Activated CD8-positive, alpha-beta T cell treated with anti-CD3 and anti-CD28 coated beads, Interleukin-2, amount 10 ng/mL, durations not matched to agents 7 days and 5 days (primary cell): ENCODE results near the gene CA7. TPM values are rescaled to one million over a fixed set of nuclear protein-coding genes. Genes with fewer than 3 reads are reported as not detected.
"Not testable (repeated sequence)": the region's sequence is repeated elsewhere in the genome, so short reads cannot be mapped to it uniquely, and the experiment has no call there.

ENCODE experiments used
- ATAC-seq: fragments of 150-1000 bp; cut with Tn5 transposase; one replicate; pipeline ENCODE4 v1.10.0; 2021; ENCODE audit warnings: moderate library complexity
- CTCF ChIA-PET: fragments of 350-600 bp; sonication (Branson Sonifier 250); formaldehyde crosslinking; loops from one replicate; lab custom pipeline; 2021; ENCODE audit warnings: antibody characterized with exemption; lab: Charles Lee
- POLR2A ChIA-PET: fragments of 350-600 bp; sonication (Branson Sonifier 250); formaldehyde crosslinking; loops from one replicate; lab custom pipeline; 2021; ENCODE audit warnings: antibody characterized with exemption; lab: Charles Lee
- DNase-seq: peaks from one replicate; pipeline ENCODE4 v3.0.0-alpha.2; 2020
- H3K27ac Mint-ChIP-seq: one replicate; pipeline ENCODE4 v1.8.0; 2021; ENCODE audit warnings: mild to moderate bottlenecking, mixed read lengths
- H3K27me3 Mint-ChIP-seq: one replicate; pipeline ENCODE4 v1.8.0; 2021; ENCODE audit warnings: low read depth, mixed read lengths
- H3K36me3 Mint-ChIP-seq: one replicate; pipeline ENCODE4 v1.8.0; 2021; ENCODE audit warnings: low read depth, mixed read lengths
- H3K4me1 Mint-ChIP-seq: one replicate; pipeline ENCODE4 v1.8.0; 2021; ENCODE audit warnings: low read depth, mixed read lengths
- H3K4me3 Mint-ChIP-seq: one replicate; pipeline ENCODE4 v1.8.0; 2021; ENCODE audit warnings: mild to moderate bottlenecking, mixed read lengths
- H3K9me3 Mint-ChIP-seq: one replicate; pipeline ENCODE4 v1.8.0; 2022; ENCODE audit warnings: mixed read lengths; ENCODE audit not compliant: insufficient read depth
- total RNA-seq, 2 experiments: library from RNA; stranded (reverse); gene quantifications; one replicate each; pipeline ENCODE4 v1.2.3, GENCODE V29; 2021

CA7 gene
- total RNA-seq, 2 experiments from 2014 or later: not detected

DNA sequence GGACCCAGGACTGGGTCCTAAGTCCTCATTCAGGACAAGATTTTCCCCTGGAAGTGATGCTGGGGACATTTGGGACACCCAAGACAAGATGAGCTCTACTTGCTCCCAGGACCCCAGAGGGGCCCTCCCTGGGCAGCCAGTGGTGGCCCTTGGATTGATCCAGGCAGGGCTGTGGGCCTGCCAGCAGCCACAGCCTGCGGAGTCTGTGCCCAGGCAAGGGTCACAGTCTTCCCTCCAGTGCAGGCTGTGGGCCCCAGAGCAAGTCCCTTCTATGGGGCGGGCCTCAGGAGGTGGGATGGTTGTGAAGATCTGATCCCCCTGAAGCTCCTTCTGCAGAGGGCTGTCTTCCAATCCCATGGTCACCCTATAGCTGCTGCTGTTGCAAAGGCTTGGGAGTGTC, 12.6 kb downstream of the CA7 start:
- Mint-ChIP-seq H3K36me3 (no peaks in the 10 kb centered on the region), H3K9me3 (no peaks in the 10 kb centered on the region), H3K27me3 (no peaks in the 10 kb centered on the region), H3K4me3 (no peak overlapping the region), H3K27ac (no peak overlapping the region), H3K4me1 (peaks cover 6% of the 10 kb centered on the region)
- CTCF ChIA-PET: interaction anchor here (0.7 to 3.7 kb wide), 4 partner anchors 11 to 26 kb away, joined by 3 to 22 read pairs (median 10); partner anchors contain the start of gene NAE1
- POLR2A ChIA-PET: no interaction called here
- DNase-seq: no peak
- no peak for ATAC-seq

DNA sequence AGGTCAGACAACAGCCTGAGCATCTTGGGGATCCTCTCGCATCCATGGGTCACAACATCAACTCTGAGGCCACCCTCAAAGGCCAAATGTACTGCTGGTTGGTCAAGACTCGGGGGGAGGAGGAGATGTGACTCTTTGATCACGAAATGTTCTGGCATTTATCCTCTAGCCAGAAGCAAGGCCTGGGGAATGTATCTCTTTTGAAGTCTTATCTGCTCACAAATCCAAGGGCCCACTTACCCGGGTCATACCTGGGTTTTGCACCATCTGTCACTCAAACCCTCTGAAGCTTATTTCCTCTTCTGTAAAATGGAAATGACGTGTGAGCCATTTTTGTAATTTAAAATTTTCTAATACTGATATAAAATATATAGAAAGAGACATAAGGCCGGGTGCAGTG, 13.2 kb downstream of the CA7 start:
- Mint-ChIP-seq H3K27me3 (no peaks in the 10 kb centered on the region), H3K4me3 (no peak overlapping the region), H3K27ac (no peak overlapping the region), H3K4me1 (peaks cover 5% of the 10 kb centered on the region), H3K9me3 (no peaks in the 10 kb centered on the region), H3K36me3 (no peaks in the 10 kb centered on the region)
- ATAC-seq (no peak), DNase-seq (no peak)
- ChIA-PET POLR2A (no interaction called here), CTCF (interaction anchor here (2.0 to 3.7 kb wide), 3 partner anchors 10 to 27 kb away, joined by 7 to 22 read pairs (median 14); partner anchors contain the start of gene NAE1)

DNA sequence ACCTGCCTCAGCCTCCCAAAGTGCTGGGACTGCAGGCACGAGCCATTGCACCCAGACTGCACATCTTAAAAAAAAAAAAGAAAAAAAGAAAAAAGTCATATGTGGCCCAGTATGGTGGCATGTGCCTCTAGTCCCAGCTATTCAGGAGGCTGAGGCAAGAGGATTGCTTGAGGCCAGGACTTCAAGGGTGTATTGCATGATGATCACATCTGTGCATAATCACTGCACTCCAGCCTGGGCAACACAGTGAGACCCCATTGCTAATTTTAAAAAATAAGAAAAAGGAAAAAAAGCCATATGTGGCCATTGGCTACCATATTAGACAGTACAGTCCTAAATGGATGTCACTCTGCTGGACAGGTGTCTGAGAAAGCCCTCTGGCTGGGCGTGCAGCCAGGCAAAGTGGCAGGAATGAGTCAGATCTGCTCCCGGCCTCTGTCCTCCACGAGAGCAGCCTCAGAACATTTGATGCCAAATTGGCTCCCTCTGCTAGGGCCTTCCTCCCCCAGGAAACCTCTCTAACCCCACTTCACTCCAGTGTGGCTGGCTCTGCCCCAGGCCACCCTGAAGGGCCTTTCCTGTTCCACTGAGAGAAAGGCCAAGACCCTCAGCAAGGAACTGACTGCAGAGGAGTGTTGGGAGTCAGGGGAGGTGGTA, 14.7 kb downstream of the CA7 start:
- Mint-ChIP-seq H3K9me3 (no peaks in the 10 kb centered on the region), H3K36me3 (no peaks in the 10 kb centered on the region), H3K4me3 (no peak overlapping the region), H3K27me3 (no peaks in the 10 kb centered on the region), H3K27ac (no peak overlapping the region), H3K4me1 (no peaks in the 10 kb centered on the region)
- DNase-seq (no peak), ATAC-seq (no peak)
- ChIA-PET POLR2A (no interaction called here), CTCF (interaction anchor here (2.1 to 3.7 kb wide), 2 partner anchors 9 to 28 kb away, joined by 13 to 22 read pairs; partner anchors contain the start of gene NAE1)

DNA sequence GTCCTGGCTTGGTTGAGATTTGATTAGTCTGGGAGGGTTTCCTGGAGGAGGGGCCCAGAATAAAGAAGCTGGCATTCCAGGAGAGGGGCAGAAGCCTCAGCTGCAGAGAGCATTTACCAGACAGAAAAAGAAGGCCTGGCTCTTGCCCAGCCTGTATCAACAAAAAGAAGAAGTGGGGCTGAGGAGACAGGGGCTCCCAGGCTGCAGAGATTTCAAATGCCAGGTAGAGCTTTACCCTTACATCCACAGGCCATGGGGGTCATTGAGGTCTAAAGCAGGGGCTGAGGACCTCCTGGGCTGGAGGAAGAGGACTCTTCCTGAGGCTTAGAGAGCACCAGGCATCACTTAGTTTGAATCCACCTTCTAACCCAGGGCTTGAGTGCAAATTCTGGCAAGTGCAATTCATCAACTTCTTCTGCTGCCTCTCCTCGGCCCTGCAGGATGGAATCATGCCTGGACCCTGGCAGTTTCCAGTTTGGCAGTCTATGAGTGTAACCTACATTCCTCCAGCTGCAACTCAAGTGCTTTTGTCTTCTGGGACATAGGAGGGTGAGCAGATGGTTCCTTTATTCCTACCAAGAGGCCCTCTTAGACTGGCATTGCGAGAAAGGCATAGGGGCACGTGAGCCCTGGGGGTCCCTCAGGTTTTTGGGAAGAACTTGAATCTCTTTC, 15.3 kb downstream of the CA7 start:
- ATAC-seq (no peak), DNase-seq (no peak)
- H3K36me3 Mint-ChIP-seq: no peaks in the 10 kb centered on the region
- ChIA-PET CTCF (interaction anchor here (1.2 to 2.1 kb wide), 3 partner anchors 9 to 29 kb away, joined by 4 to 13 read pairs (median 6); partner anchors contain the start of genes NAE1 and PDP2), POLR2A (no interaction called here)
- no peak overlapping the region for H3K27ac Mint-ChIP-seq
- no peaks in the 10 kb centered on the region for H3K27me3 Mint-ChIP-seq
- no peaks in the 10 kb centered on the region for H3K4me1 Mint-ChIP-seq
- H3K9me3 Mint-ChIP-seq: no peaks in the 10 kb centered on the region
- no peak overlapping the region for H3K4me3 Mint-ChIP-seq

DNA sequence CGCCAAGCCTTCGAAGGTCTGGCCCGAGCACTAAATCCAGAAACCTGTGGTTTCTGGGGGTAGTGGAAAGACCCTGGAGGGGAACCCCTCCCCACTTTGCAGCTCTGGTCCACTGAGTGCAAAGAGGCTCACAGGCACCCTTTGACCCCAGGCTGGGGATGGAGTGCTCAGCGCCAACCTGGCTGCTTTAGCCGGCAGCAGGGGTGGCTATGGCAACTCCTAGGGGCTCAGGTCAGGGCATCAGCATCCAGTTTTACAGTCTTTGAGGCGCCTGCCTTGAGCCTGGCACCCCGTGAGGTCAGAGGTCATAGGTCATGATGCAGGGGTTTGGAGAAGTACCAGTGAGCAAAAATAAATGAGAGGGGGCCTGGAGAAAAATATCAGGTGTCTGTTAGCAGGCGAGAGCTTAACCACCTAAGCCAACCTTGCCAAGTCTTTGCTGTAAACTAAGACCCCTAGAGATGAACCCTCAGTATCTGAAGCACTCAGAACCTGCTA, 17.9 kb downstream of the CA7 start:
- H3K36me3 Mint-ChIP-seq: no peaks in the 10 kb centered on the region
- ATAC-seq (no peak), DNase-seq (no peak)
- no peaks in the 10 kb centered on the region for H3K9me3 Mint-ChIP-seq
- no peak overlapping the region for H3K27ac Mint-ChIP-seq
- H3K4me3 Mint-ChIP-seq: no peak overlapping the region
- H3K27me3 Mint-ChIP-seq: no peaks in the 10 kb centered on the region
- CTCF ChIA-PET: interaction anchor here (1.4 to 1.8 kb wide), 3 partner anchors 11 to 31 kb away, joined by 4 to 13 read pairs (median 7); partner anchors contain the start of gene NAE1
- H3K4me1 Mint-ChIP-seq: no peaks in the 10 kb centered on the region
- POLR2A ChIA-PET: no interaction called here

DNA sequence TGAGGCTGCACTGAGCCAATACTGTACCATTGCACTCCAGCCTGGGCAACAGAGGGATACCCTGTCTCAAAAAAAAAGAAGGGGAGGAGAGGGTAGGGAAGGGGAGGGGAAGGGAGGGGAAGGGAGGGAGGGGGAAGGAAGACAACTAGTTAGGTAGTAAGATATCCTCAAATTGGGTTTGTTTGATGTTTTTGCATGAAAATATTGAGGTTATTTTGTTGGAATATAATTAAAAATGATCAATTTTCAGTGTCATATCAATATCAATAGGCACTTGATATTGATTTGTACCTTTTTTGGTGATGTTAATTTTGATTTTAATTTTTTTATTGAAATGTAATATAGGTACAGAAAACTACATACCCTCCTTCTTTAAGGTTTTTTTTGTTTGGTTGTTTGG, 19.5 kb downstream of the CA7 start:
- ChIA-PET POLR2A (no interaction called here), CTCF (interaction anchor here (1.2 to 1.4 kb wide), 2 partner anchors 22 to 33 kb away, joined by 3 to 4 read pairs; partner anchors contain the start of gene NAE1)
- Mint-ChIP-seq H3K4me3 (no peak overlapping the region), H3K27me3 (no peaks in the 10 kb centered on the region), H3K36me3 (no peaks in the 10 kb centered on the region), H3K4me1 (peaks cover 4% of the 10 kb centered on the region), H3K9me3 (no peaks in the 10 kb centered on the region), H3K27ac (no peak overlapping the region)
- ATAC-seq (no peak), DNase-seq (no peak)

DNA sequence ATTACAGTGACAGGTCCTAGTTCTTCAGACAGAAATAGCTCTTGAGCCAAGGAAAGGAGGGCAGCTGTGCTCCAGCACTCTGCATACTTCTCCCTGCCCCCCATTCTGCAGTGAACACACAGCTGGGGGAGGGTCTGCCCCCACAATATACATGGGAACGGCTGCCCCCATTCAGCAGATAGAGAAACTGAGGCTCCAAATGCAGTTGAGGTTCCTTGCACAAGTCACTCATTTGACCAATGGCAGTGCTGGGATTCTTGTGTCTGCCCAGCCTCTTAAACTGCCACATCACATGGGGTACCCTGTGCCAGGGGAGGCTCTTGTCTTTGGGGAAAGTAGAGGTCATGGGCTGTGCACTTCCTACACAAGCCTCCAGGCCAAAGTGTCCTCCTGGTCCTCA, 25.2 kb downstream of the CA7 start:
- Mint-ChIP-seq H3K27ac (no peak overlapping the region), H3K36me3 (no peaks in the 10 kb centered on the region), H3K9me3 (no peaks in the 10 kb centered on the region), H3K4me1 (peaks cover 31% of the 10 kb centered on the region), H3K4me3 (no peak overlapping the region), H3K27me3 (no peaks in the 10 kb centered on the region)
- ChIA-PET CTCF (interaction anchor here (0.8 to 7.5 kb wide), 9 partner anchors 10 to 306 kb away, joined by 3 to 195 read pairs (median 11); partner anchors contain the start of genes DYNC1LI2, NAE1 and PDP2), POLR2A (no interaction called here)
- ATAC-seq: no peak
- DNase-seq: no peak

DNA sequence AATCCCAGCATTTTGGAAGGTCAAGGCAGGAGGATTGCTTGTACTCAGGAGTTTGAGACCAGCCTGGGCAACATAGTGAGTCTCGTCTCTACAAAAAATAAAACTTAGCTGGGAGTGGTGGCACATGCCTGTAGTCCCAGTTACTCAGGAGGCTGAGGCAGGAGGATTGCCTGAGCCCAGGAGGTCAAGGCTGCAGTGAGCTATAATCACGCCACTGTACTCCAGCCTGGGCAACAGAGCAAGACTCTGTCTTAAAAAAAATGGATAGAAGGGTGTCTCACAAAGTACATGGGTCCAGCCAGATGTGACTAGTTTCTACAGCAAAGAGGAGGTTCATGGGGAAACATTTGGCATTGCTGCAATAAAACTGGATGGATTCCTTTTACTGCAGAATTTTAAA, 27.1 kb downstream of the CA7 start:
- peaks cover 48% of the 10 kb centered on the region for H3K4me1 Mint-ChIP-seq
- CTCF ChIA-PET: interaction anchor here (5.4 to 7.5 kb wide), 2 partner anchors 44 to 142 kb away, joined by 55 to 195 read pairs; partner anchors contain the start of gene NAE1
- ATAC-seq, H3K27ac Mint-ChIP-seq, H3K9me3 Mint-ChIP-seq, H3K36me3 Mint-ChIP-seq, DNase-seq, H3K4me3 Mint-ChIP-seq, H3K27me3 Mint-ChIP-seq, POLR2A ChIA-PET: not testable (repeated sequence)

DNA sequence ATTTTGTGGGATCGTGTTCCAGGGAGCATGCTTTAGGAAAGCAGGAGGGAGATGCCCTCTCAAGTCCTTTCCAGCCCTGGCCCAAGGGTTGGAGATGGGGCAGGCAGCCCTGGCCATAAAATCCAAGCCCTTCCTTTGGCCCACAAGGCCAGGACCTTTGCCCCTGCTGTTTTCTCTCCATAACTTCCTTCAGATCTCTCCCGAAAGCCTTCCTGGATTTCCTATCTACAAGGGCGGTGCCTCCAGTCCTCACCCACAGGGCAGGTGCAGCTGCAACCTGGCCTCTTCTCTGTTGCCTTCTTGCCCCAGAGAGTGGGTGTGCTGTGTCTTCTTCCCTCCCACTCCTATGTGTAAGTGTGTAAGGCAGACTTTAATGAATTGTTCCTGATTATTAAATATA, 27.6 kb downstream of the CA7 start:
- no peak overlapping the region for H3K4me3 Mint-ChIP-seq
- H3K36me3 Mint-ChIP-seq: no peaks in the 10 kb centered on the region
- H3K4me1 Mint-ChIP-seq: peaks cover 51% of the 10 kb centered on the region
- ATAC-seq (no peak), DNase-seq (no peak)
- no peaks in the 10 kb centered on the region for H3K27me3 Mint-ChIP-seq
- CTCF ChIA-PET: interaction anchor here (1.1 to 7.5 kb wide), 16 partner anchors 10 to 263 kb away, joined by 3 to 195 read pairs (median 9); partner anchors contain the start of genes DYNC1LI2, NAE1 and PDP2
- H3K27ac Mint-ChIP-seq: no peak overlapping the region
- POLR2A ChIA-PET: interaction anchor here (3.2 kb wide), 1 partner anchor 42 kb away, joined by 28 read pairs; the partner anchor contains the start of gene NAE1
- peaks cover 5% of the 10 kb centered on the region for H3K9me3 Mint-ChIP-seq

DNA sequence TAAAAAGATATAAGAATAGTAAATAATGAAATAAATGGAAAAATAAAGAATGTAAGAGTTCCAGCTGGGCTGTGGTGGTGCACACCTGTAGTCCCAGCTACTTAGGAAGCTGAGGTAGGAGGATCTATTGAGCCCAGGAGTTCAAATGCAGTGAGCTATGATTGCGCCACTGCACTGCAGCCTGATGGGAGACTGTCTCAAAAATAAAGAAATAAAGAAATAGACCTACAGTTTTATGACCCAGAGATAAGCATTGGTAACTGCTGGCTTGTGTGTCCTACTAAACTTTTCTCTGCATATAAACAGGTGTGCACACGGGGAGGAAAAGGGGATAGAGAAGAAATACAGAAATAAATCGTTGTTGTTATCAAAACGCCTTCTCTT, 28.3 kb downstream of the CA7 start:
- H3K9me3 Mint-ChIP-seq: peaks cover 5% of the 10 kb centered on the region
- ATAC-seq: no peak
- CTCF ChIA-PET: interaction anchor here (0.7 to 4.1 kb wide), 31 partner anchors 9 to 466 kb away, joined by 3 to 66 read pairs (median 4); partner anchors contain the start of genes CKLF, DYNC1LI2, FBXL8 and NAE1
- peak overlapping the region; percentile 80 for H3K4me3 Mint-ChIP-seq
- POLR2A ChIA-PET: interaction anchor here (0.8 to 3.2 kb wide), 6 partner anchors 12 to 320 kb away, joined by 3 to 28 read pairs (median 3); partner anchors contain the start of genes CKLF, DYNC1LI2 and NAE1
- H3K4me1 Mint-ChIP-seq: peaks cover 51% of the 10 kb centered on the region
- DNase-seq: no peak
- H3K27me3 Mint-ChIP-seq: no peaks in the 10 kb centered on the region
- no peaks in the 10 kb centered on the region for H3K36me3 Mint-ChIP-seq
- H3K27ac Mint-ChIP-seq: peak overlapping the region; percentile 93

DNA sequence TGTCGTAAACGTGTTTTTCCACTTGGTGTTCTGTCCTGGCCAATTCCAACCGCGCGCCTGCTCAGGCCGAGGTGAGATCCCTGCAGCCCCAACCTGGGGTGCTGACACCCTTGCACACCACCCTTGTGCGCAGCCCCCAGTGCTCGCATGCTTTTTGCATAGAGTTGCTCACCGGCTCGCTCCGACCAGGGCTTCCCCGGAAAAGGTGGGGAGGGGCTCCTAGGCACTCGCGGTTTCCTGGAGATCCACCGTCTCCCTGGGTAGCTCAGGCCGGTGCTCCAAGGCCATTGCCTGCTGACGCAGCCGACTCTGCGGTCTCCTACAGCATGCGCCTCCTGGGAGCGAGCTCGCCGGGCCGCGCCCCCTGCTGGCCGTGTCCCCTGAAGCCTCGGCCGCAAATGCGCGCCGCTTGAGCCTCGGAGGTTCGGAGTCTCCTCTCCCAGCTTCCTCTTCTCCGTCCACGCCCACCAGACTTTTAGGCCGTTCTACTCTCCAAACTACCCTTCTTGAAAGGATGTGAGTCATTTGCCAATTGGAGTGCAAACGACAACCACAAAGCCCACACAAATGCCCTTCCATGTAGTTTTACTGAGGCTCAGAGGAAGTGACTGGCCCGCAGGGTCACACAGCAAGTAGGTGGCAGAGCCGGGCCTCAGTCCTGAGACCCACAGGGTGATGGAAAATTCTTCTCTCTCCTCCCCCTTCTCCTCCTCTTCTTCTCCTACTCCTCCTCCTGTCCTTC, 28.9 kb downstream of the CA7 start:
- Mint-ChIP-seq H3K4me1 (peaks cover 53% of the 10 kb centered on the region), H3K36me3 (no peaks in the 10 kb centered on the region)

More for the DNA sequence above, 28.9 kb downstream of the CA7 start:
- peak overlapping the region; percentile 93 for H3K27ac Mint-ChIP-seq
- ChIA-PET CTCF (interaction anchor here (0.7 to 4.1 kb wide), 32 partner anchors 8 to 467 kb away, joined by 3 to 66 read pairs (median 4); partner anchors contain the start of genes CKLF, DYNC1LI2, FBXL8 and NAE1), POLR2A (interaction anchor here (0.8 to 3.2 kb wide), 6 partner anchors 13 to 321 kb away, joined by 3 to 28 read pairs (median 3); partner anchors contain the start of genes CKLF, DYNC1LI2 and NAE1)
- no peaks in the 10 kb centered on the region for H3K27me3 Mint-ChIP-seq
- DNase-seq (peak; percentile 98), ATAC-seq (peak; percentile 93)
- peaks cover 5% of the 10 kb centered on the region for H3K9me3 Mint-ChIP-seq
- H3K4me3 Mint-ChIP-seq: peak overlapping the region; percentile 80
